Measurements from ENCODE around the gene NUAK1. TPM values are rescaled to one million over a fixed set of nuclear protein-coding genes. Genes with fewer than 3 reads are reported as not detected.

NUAK1 gene
- total and polyA plus RNA-seq, 2 experiments from 2014 or later = 5.4 to 16.9 TPM

- H3K27ac ChIP-seq (ENCODE audit: low read depth) = peak overlapping the region; percentile 80; the same call in 1 of the 2 replicates
- Mint-ChIP-seq H3K27me3 (ENCODE audit: insufficient read depth, low read depth, poor library complexity) (no peaks in the 10 kb centered on the region), H3K36me3 (ENCODE audit: low read depth) (peaks cover 21% of the 10 kb centered on the region), H3K27ac (no peak overlapping the region), H3K4me3 (no peak overlapping the region), H3K4me1 (peaks cover 23% of the 10 kb centered on the region), H3K9me3 (no peaks in the 10 kb centered on the region)
- H3K4me3 ChIP-seq = no peak overlapping the region
- no peaks in the 10 kb centered on the region for H3F3A ChIP-seq (replicated peaks; ENCODE audit: low read depth)
- H3K27me3 ChIP-seq (ENCODE audit: insufficient read depth) = no peaks in the 10 kb centered on the region
- H3K36me3 ChIP-seq (ENCODE audit: insufficient read depth) = peaks cover 8% of the 10 kb centered on the region; the same call in 1 of the 2 replicates
- peaks cover 10% of the 10 kb centered on the region for H3K79me2 ChIP-seq (replicated peaks; ENCODE audit: insufficient read depth)
- no peak overlapping the region for H3K4me2 ChIP-seq
- TF ChIP-seq EZH2phosphoT487 (IDR thresholded peaks at IDR 0.05; ENCODE audit: unreplicated experiment) = no peak
- no peak for TF ChIP-seq JUNB (IDR thresholded peaks at IDR 0.05; ENCODE audit: unreplicated experiment)
- H2AFZ ChIP-seq = no peak overlapping the region
- H4K20me1 ChIP-seq (replicated peaks; ENCODE audit: insufficient read depth) = peaks cover 6% of the 10 kb centered on the region; the same call in 1 of the 2 replicates
- H3K4me1 ChIP-seq (ENCODE audit: insufficient read depth) = peaks cover 11% of the 10 kb centered on the region
- H3K9me2 ChIP-seq (ENCODE audit: insufficient read depth) = no peaks in the 10 kb centered on the region
- ATAC-seq = no peak
- DNase-seq (ENCODE audit: low spot score) = no peak
Measured at GRCh38 chr12:106085213-106085612, 53.5 kb downstream of the NUAK1 start.

- ATAC-seq (no peak), DNase-seq (ENCODE audit: low spot score) (no peak)
- peaks cover 5% of the 10 kb centered on the region; the same call in 1 of the 2 replicates for H4K20me1 ChIP-seq (replicated peaks; ENCODE audit: insufficient read depth)
- H3K27me3 ChIP-seq (ENCODE audit: insufficient read depth) = no peaks in the 10 kb centered on the region
- H3F3A ChIP-seq (replicated peaks; ENCODE audit: low read depth) = no peaks in the 10 kb centered on the region
- H3K27ac ChIP-seq (ENCODE audit: low read depth) = peak overlapping the region; percentile 80
- no peak overlapping the region; the same call in 1 of the 2 replicates for H3K4me2 ChIP-seq
- TF ChIP-seq JUNB (IDR thresholded peaks at IDR 0.05; ENCODE audit: unreplicated experiment) = no peak
- H3K27ac Mint-ChIP-seq = peak overlapping the region; percentile 64
- no peak overlapping the region for H2AFZ ChIP-seq
- no peaks in the 10 kb centered on the region for H3K9me2 ChIP-seq (ENCODE audit: insufficient read depth)
- peaks cover 23% of the 10 kb centered on the region for H3K4me1 Mint-ChIP-seq
- H3K36me3 ChIP-seq (ENCODE audit: insufficient read depth) = peaks cover 8% of the 10 kb centered on the region; the same call in 1 of the 2 replicates
- no peak overlapping the region for H3K4me3 ChIP-seq
- no peaks in the 10 kb centered on the region for H3K9me3 Mint-ChIP-seq
- no peak overlapping the region for H3K4me3 Mint-ChIP-seq
- peaks cover 6% of the 10 kb centered on the region for H3K79me2 ChIP-seq (replicated peaks; ENCODE audit: insufficient read depth)
- peaks cover 21% of the 10 kb centered on the region for H3K36me3 Mint-ChIP-seq (ENCODE audit: low read depth)
- no peaks in the 10 kb centered on the region for H3K27me3 Mint-ChIP-seq (ENCODE audit: insufficient read depth, low read depth, poor library complexity)
- H3K4me1 ChIP-seq (ENCODE audit: insufficient read depth) = peaks cover 11% of the 10 kb centered on the region
Measured at GRCh38 chr12:106084759-106085158, 54.0 kb downstream of the NUAK1 start.

GRCh38 chr12:106084014-106084671 lies 54.6 kb downstream of the NUAK1 start:
- H3K27me3 ChIP-seq (ENCODE audit: insufficient read depth) = no peaks in the 10 kb centered on the region
- DNase-seq (ENCODE audit: low spot score) (peak; percentile 80), ATAC-seq (peak; percentile 82)
- peaks cover 7% of the 10 kb centered on the region for H3K79me2 ChIP-seq (replicated peaks; ENCODE audit: insufficient read depth)
- TF ChIP-seq REST (IDR thresholded peaks at IDR 0.05; ENCODE audit: unreplicated experiment) (no peak), JUNB (IDR thresholded peaks at IDR 0.05; ENCODE audit: unreplicated experiment) (no peak), ZNF114 (CRISPR knock-in tag; IDR thresholded peaks at IDR 0.05) (no peak), POLR2AphosphoS5 (IDR thresholded peaks at IDR 0.05; ENCODE audit: low read depth) (no peak), ZNF331 (CRISPR knock-in tag; IDR thresholded peaks at IDR 0.05; ENCODE audit: low read depth) (no peak), EZH2 (IDR thresholded peaks at IDR 0.05; ENCODE audit: low read depth, unreplicated experiment) (no peak), CREB1 (CRISPR knock-in tag; IDR thresholded peaks at IDR 0.05; ENCODE audit: low read depth) (no peak)
- Mint-ChIP-seq H3K4me1 (peaks cover 23% of the 10 kb centered on the region), H3K36me3 (ENCODE audit: low read depth) (peaks cover 21% of the 10 kb centered on the region), H3K27me3 (ENCODE audit: insufficient read depth, low read depth, poor library complexity) (no peaks in the 10 kb centered on the region), H3K9me3 (no peaks in the 10 kb centered on the region), H3K27ac (peak overlapping the region; percentile 74), H3K4me3 (no peak overlapping the region; the same call in 2 of the 3 replicates)
- peak overlapping the region; percentile 5; the same call in 1 of the 2 replicates for H3K4me2 ChIP-seq
- no peak overlapping the region for H3K4me3 ChIP-seq
- no peak overlapping the region for H2AFZ ChIP-seq
- H4K20me1 ChIP-seq (replicated peaks; ENCODE audit: insufficient read depth) = no peaks in the 10 kb centered on the region
- peak overlapping the region; percentile 80 for H3K27ac ChIP-seq (ENCODE audit: low read depth)
- H3F3A ChIP-seq (replicated peaks; ENCODE audit: low read depth) = no peaks in the 10 kb centered on the region
- H3K36me3 ChIP-seq (ENCODE audit: insufficient read depth) = peaks cover 8% of the 10 kb centered on the region; the same call in 1 of the 2 replicates
- no peaks in the 10 kb centered on the region for H3K9me2 ChIP-seq (ENCODE audit: insufficient read depth)
- peaks cover 11% of the 10 kb centered on the region for H3K4me1 ChIP-seq (ENCODE audit: insufficient read depth)

Data from GM23338 (cell line).